ENCODE measurements around the gene CREB3L2.

DNA sequence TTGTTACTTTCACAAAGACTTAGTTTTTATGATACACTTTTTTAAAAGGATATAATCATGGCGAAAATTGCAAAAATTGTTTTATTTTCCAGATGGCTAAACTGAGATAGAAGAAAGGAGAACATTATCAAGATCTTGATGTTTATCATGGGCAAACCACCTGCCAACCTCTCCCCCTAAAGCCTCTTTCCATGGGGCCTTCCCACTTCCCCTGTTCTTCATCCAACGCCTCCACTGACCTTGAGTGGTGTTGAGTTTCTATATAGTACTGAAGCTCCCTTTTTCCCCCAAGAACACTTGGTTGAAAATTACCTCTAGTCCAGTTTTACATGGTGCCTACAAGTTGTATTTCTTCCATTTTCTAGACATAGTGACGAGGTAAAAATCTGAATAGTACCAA is 5.0 kb downstream of the CREB3L2 start:
- TF ChIP-seq, protein P1, sequence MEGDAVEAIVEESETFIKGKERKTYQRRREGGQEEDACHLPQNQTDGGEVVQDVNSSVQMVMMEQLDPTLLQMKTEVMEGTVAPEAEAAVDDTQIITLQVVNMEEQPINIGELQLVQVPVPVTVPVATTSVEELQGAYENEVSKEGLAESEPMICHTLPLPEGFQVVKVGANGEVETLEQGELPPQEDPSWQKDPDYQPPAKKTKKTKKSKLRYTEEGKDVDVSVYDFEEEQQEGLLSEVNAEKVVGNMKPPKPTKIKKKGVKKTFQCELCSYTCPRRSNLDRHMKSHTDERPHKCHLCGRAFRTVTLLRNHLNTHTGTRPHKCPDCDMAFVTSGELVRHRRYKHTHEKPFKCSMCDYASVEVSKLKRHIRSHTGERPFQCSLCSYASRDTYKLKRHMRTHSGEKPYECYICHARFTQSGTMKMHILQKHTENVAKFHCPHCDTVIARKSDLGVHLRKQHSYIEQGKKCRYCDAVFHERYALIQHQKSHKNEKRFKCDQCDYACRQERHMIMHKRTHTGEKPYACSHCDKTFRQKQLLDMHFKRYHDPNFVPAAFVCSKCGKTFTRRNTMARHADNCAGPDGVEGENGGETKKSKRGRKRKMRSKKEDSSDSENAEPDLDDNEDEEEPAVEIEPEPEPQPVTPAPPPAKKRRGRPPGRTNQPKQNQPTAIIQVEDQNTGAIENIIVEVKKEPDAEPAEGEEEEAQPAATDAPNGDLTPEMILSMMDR (conservative IDR thresholded peaks at IDR 0.05), result no peak
- no peak for TF ChIP-seq EZH2 (IDR thresholded peaks at IDR 0.05; ENCODE audit: low read depth)

Data from PC-9 (cell line).